Measurements from ENCODE around the gene AP1M1. TPM values are rescaled to one million over a fixed set of nuclear protein-coding genes. Genes with fewer than 3 reads are reported as not detected.

The AP1M1 gene
- total and polyA plus RNA-seq, 2 experiments from 2014 or later: 56.7 to 93.3 TPM

DNA sequence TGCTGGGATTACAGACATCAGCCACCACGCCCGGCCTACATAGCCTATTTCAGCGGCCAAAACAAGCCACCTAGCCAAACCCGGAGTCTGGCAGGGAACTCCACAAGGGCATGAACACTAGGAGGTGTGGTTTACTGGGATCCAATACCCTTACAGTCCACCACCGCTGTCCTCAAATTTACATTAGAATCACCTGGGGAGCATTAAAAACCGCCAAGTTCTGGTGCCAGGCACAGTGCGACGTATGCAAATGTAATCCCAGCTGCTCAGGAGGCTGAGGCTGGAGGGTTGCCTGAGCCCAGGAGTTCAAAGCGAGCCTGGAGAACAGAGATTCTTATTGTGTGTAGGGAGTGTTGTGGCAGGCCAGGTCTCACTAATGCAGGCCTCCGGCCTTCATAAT, 4.2 kb upstream of the AP1M1 start:
- no peaks in the 10 kb centered on the region for H4K20me1 ChIP-seq (ENCODE audit: insufficient read depth, poor library complexity, severe bottlenecking)
- peaks cover 15% of the 10 kb centered on the region for H3K79me2 ChIP-seq
- no peaks in the 10 kb centered on the region for H3K9me3 ChIP-seq (ENCODE audit: low read depth)
- no peak overlapping the region for H2AFZ ChIP-seq
- no peaks in the 10 kb centered on the region for H3K27me3 ChIP-seq
- TF ChIP-seq CTCF (IDR thresholded peaks at IDR 0.05; ENCODE audit: poor library complexity): no peak
- TF ChIP-seq EZH2phosphoT487 (IDR thresholded peaks at IDR 0.05; ENCODE audit: low read depth, severe bottlenecking, unreplicated experiment): no peak
- TF ChIP-seq EZH2 (IDR thresholded peaks at IDR 0.05; ENCODE audit: borderline replicate concordance): no peak
- no peaks in the 10 kb centered on the region for H3K9me2 ChIP-seq (replicated peaks; ENCODE audit: insufficient read depth)
- H3K27ac ChIP-seq: no peak overlapping the region
- no peak for DNase-seq (ENCODE audit: low spot score)
- H3K4me3 ChIP-seq: no peak overlapping the region
- H3K4me2 ChIP-seq: no peak overlapping the region
- WGBS (ENCODE audit: low lambda C conversion rate, missing lambda C conversion rate): 77% methylated on average over 10 of the region's 10 CpGs
- H3K4me1 ChIP-seq (ENCODE audit: insufficient read depth): peaks cover 17% of the 10 kb centered on the region
- no peaks in the 10 kb centered on the region for H3K36me3 ChIP-seq (replicated peaks; ENCODE audit: insufficient read depth, low read depth)

GRCh38 chr19:16197188-16197621, 506 bp upstream of the AP1M1 start:
- peak overlapping the region; percentile 68 for H2AFZ ChIP-seq
- no peaks in the 10 kb centered on the region for H3K36me3 ChIP-seq (replicated peaks; ENCODE audit: insufficient read depth, low read depth)
- peaks cover 41% of the 10 kb centered on the region for H3K79me2 ChIP-seq
- no peak for DNase-seq (ENCODE audit: low spot score)
- peak overlapping the region; percentile 72 for H3K27ac ChIP-seq
- no peaks in the 10 kb centered on the region for H3K9me2 ChIP-seq (replicated peaks; ENCODE audit: insufficient read depth)
- TF ChIP-seq CTCF (IDR thresholded peaks at IDR 0.05; ENCODE audit: poor library complexity) (no peak), EZH2phosphoT487 (IDR thresholded peaks at IDR 0.05; ENCODE audit: low read depth, severe bottlenecking, unreplicated experiment) (no peak), EZH2 (IDR thresholded peaks at IDR 0.05; ENCODE audit: borderline replicate concordance) (no peak)
- no peaks in the 10 kb centered on the region for H3K9me3 ChIP-seq (ENCODE audit: low read depth)
- no peaks in the 10 kb centered on the region for H4K20me1 ChIP-seq (ENCODE audit: insufficient read depth, poor library complexity, severe bottlenecking)
- H3K27me3 ChIP-seq: no peaks in the 10 kb centered on the region
- peak overlapping the region; percentile 77 for H3K4me2 ChIP-seq
- H3K4me3 ChIP-seq: no peak overlapping the region
- WGBS (ENCODE audit: low lambda C conversion rate, missing lambda C conversion rate): 43% methylated on average over 2 of the region's 2 CpGs
- H3K4me1 ChIP-seq (ENCODE audit: insufficient read depth): peaks cover 20% of the 10 kb centered on the region

- DNase-seq (ENCODE audit: low spot score): peak; percentile 50
- peak overlapping the region; percentile 93 for H3K4me2 ChIP-seq
- H3K4me1 ChIP-seq (ENCODE audit: insufficient read depth): peaks cover 20% of the 10 kb centered on the region
- no peaks in the 10 kb centered on the region for H4K20me1 ChIP-seq (ENCODE audit: insufficient read depth, poor library complexity, severe bottlenecking)
- WGBS (ENCODE audit: low lambda C conversion rate, missing lambda C conversion rate): 2% methylated on average over 18 of the region's 18 CpGs
- no peaks in the 10 kb centered on the region for H3K9me3 ChIP-seq (ENCODE audit: low read depth)
- H3K79me2 ChIP-seq: peaks cover 49% of the 10 kb centered on the region
- no peaks in the 10 kb centered on the region for H3K9me2 ChIP-seq (replicated peaks; ENCODE audit: insufficient read depth)
- H3K27me3 ChIP-seq: no peaks in the 10 kb centered on the region
- no peaks in the 10 kb centered on the region for H3K36me3 ChIP-seq (replicated peaks; ENCODE audit: insufficient read depth, low read depth)
- TF ChIP-seq EZH2 (IDR thresholded peaks at IDR 0.05; ENCODE audit: borderline replicate concordance): no peak
- no peak for TF ChIP-seq EZH2phosphoT487 (IDR thresholded peaks at IDR 0.05; ENCODE audit: low read depth, severe bottlenecking, unreplicated experiment)
- TF ChIP-seq CTCF (IDR thresholded peaks at IDR 0.05; ENCODE audit: poor library complexity): no peak
- H3K4me3 ChIP-seq: peak overlapping the region; percentile 78
- H3K27ac ChIP-seq: peak overlapping the region; percentile 72
- H2AFZ ChIP-seq: peak overlapping the region; percentile 29
These were observed 600 bp downstream of the AP1M1 start for GRCh38 chr19:16198370-16198651.

Measured in hepatocyte (in vitro differentiated cells).